GM18909 (cell line): ENCODE results near the gene ROBO3.

Source experiments
- ATAC-seq: cut with Tn5 transposase; IDR thresholded peaks from one replicate; pipeline ENCODE4 v1.9.1; 2021; ENCODE audit warnings: mild to moderate bottlenecking; ENCODE audit not compliant: unreplicated experiment, poor library complexity

The ROBO3 gene, protein sequence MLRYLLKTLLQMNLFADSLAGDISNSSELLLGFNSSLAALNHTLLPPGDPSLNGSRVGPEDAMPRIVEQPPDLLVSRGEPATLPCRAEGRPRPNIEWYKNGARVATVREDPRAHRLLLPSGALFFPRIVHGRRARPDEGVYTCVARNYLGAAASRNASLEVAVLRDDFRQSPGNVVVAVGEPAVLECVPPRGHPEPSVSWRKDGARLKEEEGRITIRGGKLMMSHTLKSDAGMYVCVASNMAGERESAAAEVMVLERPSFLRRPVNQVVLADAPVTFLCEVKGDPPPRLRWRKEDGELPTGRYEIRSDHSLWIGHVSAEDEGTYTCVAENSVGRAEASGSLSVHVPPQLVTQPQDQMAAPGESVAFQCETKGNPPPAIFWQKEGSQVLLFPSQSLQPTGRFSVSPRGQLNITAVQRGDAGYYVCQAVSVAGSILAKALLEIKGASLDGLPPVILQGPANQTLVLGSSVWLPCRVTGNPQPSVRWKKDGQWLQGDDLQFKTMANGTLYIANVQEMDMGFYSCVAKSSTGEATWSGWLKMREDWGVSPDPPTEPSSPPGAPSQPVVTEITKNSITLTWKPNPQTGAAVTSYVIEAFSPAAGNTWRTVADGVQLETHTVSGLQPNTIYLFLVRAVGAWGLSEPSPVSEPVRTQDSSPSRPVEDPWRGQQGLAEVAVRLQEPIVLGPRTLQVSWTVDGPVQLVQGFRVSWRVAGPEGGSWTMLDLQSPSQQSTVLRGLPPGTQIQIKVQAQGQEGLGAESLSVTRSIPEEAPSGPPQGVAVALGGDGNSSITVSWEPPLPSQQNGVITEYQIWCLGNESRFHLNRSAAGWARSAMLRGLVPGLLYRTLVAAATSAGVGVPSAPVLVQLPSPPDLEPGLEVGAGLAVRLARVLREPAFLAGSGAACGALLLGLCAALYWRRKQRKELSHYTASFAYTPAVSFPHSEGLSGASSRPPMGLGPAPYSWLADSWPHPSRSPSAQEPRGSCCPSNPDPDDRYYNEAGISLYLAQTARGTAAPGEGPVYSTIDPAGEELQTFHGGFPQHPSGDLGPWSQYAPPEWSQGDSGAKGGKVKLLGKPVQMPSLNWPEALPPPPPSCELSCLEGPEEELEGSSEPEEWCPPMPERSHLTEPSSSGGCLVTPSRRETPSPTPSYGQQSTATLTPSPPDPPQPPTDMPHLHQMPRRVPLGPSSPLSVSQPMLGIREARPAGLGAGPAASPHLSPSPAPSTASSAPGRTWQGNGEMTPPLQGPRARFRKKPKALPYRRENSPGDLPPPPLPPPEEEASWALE (N-terminal part only)

DNA sequence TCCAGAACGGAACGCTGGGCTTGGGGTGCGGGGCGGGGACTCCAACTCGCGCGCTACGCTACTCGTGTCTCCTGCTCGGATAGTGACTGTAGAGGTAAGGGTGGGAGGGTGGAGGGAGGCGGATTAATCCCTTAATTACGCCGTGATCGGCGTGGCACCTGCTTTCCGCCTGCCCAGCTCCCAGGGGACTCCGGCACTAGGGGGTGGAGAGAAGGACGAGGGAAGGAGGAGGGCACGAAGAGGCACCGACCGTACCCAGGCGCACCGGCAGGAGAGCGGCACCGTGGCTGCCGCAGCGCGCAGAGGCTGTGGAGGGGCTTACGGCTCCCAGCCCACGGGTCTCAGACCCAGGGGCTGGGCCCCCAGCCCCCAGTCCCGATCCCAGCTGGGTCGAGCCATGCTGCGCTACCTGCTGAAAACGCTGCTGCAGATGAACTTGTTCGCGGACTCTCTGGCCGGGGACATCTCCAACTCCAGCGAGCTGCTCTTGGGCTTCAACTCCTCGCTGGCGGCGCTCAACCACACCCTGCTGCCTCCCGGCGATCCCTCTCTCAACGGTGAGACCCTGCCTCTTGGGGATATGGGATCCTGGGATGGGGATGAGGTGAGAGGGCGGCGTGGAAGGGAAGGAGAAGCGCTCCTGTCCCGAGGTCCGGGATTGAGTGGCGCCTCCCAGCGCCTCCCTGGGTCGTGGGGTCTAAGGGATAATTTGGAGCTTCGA is at the start of gene ROBO3:
TSS of gene ROBO3 (plus strand) at position 252 of the 721 bp plus-strand sequence. CDS start at position 398, 146 bp downstream.
- ATAC-seq, result no peak

- ATAC-seq, result no peak
These were observed 48.2 kb upstream of the ROBO3 start for GRCh38 chr11:124817036-124817435.

- no peak for ATAC-seq
These were observed 43.1 kb upstream of the ROBO3 start for GRCh38 chr11:124821995-124822730.

DNA sequence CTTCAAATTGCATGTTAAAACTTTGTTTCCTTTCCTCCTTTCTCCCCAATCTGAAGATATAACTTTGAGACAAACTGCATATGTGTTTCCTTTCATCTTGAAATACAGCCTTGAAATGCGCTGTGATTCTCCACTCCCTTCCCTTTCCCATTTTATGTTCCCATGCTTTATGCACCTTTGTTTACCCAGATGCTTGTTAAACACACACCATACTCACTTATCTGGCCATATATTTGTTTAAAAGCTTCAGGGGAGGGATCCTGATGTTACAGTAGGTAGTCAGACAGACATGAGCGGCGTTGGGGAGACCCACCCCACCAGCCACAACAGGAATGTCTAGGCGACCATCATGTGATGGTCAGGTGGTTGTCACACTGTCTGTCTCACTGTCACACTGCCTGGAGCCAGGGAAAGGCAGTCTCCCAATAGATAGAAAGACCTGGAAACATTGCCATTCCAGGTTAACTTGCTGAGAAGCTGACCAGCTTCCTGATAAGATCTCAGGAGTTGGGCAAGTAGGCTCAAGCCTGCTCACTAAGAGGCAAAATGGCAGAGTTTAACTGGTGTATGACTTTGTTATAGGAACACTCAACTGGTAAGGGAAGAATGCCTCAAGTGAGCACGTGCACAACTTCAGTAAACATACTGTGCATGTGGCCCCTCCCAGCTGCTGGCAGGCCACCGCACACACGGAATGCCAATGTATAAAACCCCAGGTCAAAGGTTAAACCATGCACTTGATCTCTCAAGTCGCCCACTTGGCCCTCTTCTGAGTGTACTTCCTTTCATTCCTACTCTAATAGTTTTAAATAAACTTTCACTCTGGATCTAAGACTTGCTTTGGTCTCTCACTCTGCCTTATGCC is 41.5 kb upstream of the ROBO3 start:
- no peak for ATAC-seq

GRCh38 chr11:124825876-124826275 is 39.4 kb upstream of the ROBO3 start:
- ATAC-seq, result no peak

- no peak for ATAC-seq
These were observed 35.2 kb upstream of the ROBO3 start for GRCh38 chr11:124829986-124830385.

- ATAC-seq, result no peak
These were observed 34.5 kb upstream of the ROBO3 start for GRCh38 chr11:124830749-124831148.

DNA sequence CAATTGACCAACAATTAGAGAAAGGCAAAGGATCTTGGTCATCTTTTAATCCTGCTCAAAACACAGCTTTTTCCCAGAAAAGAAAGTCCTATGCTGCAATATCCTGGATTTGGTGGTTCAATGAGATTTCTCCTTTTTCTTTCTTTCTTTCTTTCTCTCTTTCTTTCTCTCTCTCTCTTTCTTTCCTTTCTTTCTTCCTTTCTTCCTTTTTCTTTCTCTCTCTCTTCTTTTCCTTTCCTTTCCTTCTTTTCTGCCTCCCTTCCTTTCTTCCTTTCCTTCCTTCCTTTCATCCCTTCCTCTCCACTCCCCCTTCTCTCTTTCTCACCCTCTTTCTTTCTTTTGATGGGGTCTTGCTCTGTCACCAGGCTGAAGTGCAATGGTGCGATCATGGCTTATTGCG is 33.3 kb upstream of the ROBO3 start:
- no peak for ATAC-seq

DNA sequence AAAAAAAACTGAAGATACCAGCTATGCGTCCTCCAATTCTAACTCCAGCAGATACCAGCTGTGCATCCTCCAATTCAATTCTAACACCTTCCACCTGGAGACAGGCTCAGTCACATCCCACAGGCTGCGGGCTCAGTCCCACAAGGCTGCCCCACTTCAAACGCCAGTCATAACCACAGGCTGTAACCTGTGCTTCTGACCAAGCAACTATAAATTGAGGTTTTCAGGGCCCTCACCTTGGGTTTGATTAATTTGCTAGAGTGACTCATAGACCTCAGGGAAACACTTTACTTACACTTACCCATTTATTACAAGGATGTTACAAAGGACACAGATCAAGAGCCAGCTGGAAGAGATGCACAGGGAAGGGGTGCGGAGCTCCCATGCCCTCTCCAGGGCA is 32.7 kb upstream of the ROBO3 start:
- ATAC-seq, result no peak

DNA sequence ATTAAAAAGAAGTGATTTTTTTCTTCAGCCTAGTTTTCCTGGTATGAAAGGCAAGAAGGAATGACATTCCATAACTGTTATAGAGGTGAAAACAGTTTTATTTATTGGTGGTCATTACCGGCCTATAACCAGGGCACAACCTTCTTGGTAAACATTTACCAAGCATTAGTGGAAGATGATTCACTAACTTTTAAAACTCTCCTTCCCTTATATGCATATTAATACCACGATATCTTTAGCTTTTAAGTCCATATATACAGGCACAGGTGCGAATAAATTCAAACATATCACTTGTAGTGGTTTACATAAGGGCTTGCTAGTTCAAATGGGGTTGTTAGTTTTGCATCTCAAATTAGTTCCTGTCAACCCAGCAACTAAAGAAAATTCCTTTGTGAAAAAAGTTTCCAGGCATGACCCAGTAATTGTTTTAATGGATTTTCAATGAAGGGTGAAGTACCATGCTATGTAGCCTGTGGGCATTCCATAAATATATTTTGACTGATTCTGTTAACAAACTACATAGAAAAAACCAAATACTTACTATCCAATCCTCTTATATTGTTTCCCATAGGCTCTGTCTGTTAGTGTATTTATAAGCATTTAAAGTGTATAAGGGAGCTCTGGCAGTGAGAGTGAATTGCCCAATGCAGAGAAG is 30.6 kb upstream of the ROBO3 start:
- ATAC-seq, result no peak

- ATAC-seq, result no peak
These were observed 29.3 kb upstream of the ROBO3 start for GRCh38 chr11:124835918-124836317.

- ATAC-seq, result peak; percentile 29
These were observed 27.8 kb upstream of the ROBO3 start for GRCh38 chr11:124837491-124837856.

DNA sequence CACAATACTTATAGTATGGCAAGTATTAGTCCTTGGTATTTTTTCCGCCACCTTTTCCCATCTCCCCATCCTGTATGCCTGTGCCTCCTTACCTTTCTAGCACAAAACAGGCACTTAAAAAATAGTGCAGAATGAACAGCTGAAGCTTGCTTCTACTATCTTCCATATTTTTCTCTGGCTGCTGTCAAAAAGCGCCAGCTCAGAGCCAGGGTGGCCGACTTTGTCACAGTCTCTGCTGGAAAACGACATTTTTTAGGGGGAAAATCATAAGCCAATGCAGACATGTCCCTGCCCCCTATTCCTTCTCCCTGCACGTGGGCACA is 26.5 kb upstream of the ROBO3 start:
- no peak for ATAC-seq

GRCh38 chr11:124839128-124839971 is 25.9 kb upstream of the ROBO3 start:
- no peak for ATAC-seq

GRCh38 chr11:124839972-124840621 is 25.1 kb upstream of the ROBO3 start:
- no peak for ATAC-seq

DNA sequence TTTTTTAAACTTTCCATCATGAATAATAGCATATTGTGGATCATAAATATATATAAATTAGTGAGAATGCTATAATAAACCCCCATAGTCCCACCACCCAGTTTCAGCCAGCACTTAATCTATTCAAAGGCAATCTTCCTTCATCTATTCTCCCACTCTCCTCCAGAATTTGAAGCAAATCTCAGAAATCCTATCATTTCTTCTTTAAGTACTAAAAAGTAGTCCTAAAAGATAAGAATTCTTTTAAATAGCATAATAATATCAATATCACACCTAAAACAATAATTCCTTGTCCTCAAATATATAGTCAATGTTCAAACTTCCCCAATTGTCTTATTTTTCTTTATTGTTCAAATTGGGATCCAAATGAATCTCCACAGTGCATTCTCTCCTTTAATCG is 24.6 kb upstream of the ROBO3 start:
- no peak for ATAC-seq

- no peak for ATAC-seq
These were observed 24.0 kb upstream of the ROBO3 start for GRCh38 chr11:124841201-124841600.
